HUES64 (cell line): ENCODE results near the gene S100A2.

ENCODE experiments used
- H3K27ac ChIP-seq: 2 replicates; pipeline ENCODE4 v1.7.0; 2013; ENCODE audit warnings: low read depth, low read length, inconsistent platforms
- H3K27me3 ChIP-seq: 2 replicates; pipeline ENCODE4 v1.6.1; 2013; ENCODE audit warnings: mild to moderate bottlenecking, low read length; ENCODE audit not compliant: insufficient read depth
- H3K36me3 ChIP-seq: 2 replicates; pipeline ENCODE4 v1.6.1; 2013; ENCODE audit warnings: mild to moderate bottlenecking, low read length; ENCODE audit not compliant: insufficient read depth
- H3K4me1 ChIP-seq: 2 replicates; pipeline ENCODE4 v1.6.1; 2013; ENCODE audit warnings: mild to moderate bottlenecking, low read length, moderate library complexity; ENCODE audit not compliant: insufficient read depth
- H3K4me3 ChIP-seq: 2 replicates; pipeline ENCODE4 v1.5.1; 2013; ENCODE audit warnings: mild to moderate bottlenecking, low read length, moderate library complexity
- H3K9ac ChIP-seq: 2 replicates; pipeline ENCODE4 v1.6.1; 2013; ENCODE audit warnings: mild to moderate bottlenecking, low read depth, low read length
- H3K9me3 ChIP-seq: 2 replicates; pipeline ENCODE4 v1.6.1; 2013; ENCODE audit warnings: low read depth, low read length; ENCODE audit not compliant: insufficient read depth
- WGBS: fragments of 150-250, 120-280 bp; methylation state at CpG from one replicate; pipeline ENCODE4 v1.1.7; 2013; ENCODE audit warnings: missing lambda C conversion rate; 5-methylcytosine and 5-hydroxymethylcytosine counted together

S100A2 gene

GRCh38 chr1:153535242-153536011 lies 30.2 kb downstream of the S100A2 start, which contains the start of gene S100A6:
Gene S100A6, minus strand, starts transcription at chr1:153535991. Its CDS starts 652 bp downstream, at chr1:153535339.
- 70% methylated on average over 18 of the region's 18 CpGs for WGBS
- H3K4me3 ChIP-seq = peak within 1 kb of the TSS; percentile 45
- peaks cover 6% of the 10 kb centered on the region; the same call in 1 of the 2 replicates for H3K27me3 ChIP-seq
- H3K4me1 ChIP-seq = peaks cover 35% of the 10 kb centered on the region
- H3K9ac ChIP-seq = no peak within 1 kb of the TSS; the same call in 1 of the 2 replicates
- no peaks in the 10 kb centered on the region for H3K36me3 ChIP-seq
- no peaks in the 10 kb centered on the region for H3K9me3 ChIP-seq
- H3K27ac ChIP-seq = no peak within 1 kb of the TSS

- H3K4me3 ChIP-seq = peak overlapping the region; percentile 25; the same call in 1 of the 2 replicates
- no peaks in the 10 kb centered on the region for H3K36me3 ChIP-seq
- H3K4me1 ChIP-seq = peaks cover 35% of the 10 kb centered on the region
- 92% methylated on average over 3 of the region's 3 CpGs for WGBS
- H3K9me3 ChIP-seq = no peaks in the 10 kb centered on the region
- no peak overlapping the region for H3K9ac ChIP-seq
- H3K27me3 ChIP-seq = peaks cover 6% of the 10 kb centered on the region; the same call in 1 of the 2 replicates
- no peak overlapping the region for H3K27ac ChIP-seq
Measured at GRCh38 chr1:153534925-153535241, 30.8 kb downstream of the S100A2 start.

GRCh38 chr1:153534226-153534924 lies 31.3 kb downstream of the S100A2 start:
- no peaks in the 10 kb centered on the region for H3K9me3 ChIP-seq
- WGBS = 90% methylated on average over 7 of the region's 7 CpGs
- no peak overlapping the region for H3K27ac ChIP-seq
- H3K4me3 ChIP-seq = no peak overlapping the region
- H3K27me3 ChIP-seq = peaks cover 6% of the 10 kb centered on the region; the same call in 1 of the 2 replicates
- no peaks in the 10 kb centered on the region for H3K36me3 ChIP-seq
- H3K9ac ChIP-seq = no peak overlapping the region
- peaks cover 35% of the 10 kb centered on the region for H3K4me1 ChIP-seq

- peaks cover 6% of the 10 kb centered on the region; the same call in 1 of the 2 replicates for H3K27me3 ChIP-seq
- peaks cover 35% of the 10 kb centered on the region for H3K4me1 ChIP-seq
- peak overlapping the region; percentile 47 for H3K4me3 ChIP-seq
- H3K36me3 ChIP-seq = no peaks in the 10 kb centered on the region
- no peak overlapping the region for H3K9ac ChIP-seq
- H3K9me3 ChIP-seq = no peaks in the 10 kb centered on the region
- H3K27ac ChIP-seq = no peak overlapping the region
- WGBS = 78% methylated on average over 13 of the region's 13 CpGs
Measured at GRCh38 chr1:153533689-153534201, 31.9 kb downstream of the S100A2 start.

GRCh38 chr1:153532769-153533599 lies 32.7 kb downstream of the S100A2 start:
- no peak overlapping the region for H3K27ac ChIP-seq

GRCh38 chr1:153532181-153532580 lies 33.5 kb downstream of the S100A2 start:
- no peaks in the 10 kb centered on the region for H3K36me3 ChIP-seq
- peaks cover 36% of the 10 kb centered on the region for H3K4me1 ChIP-seq
- H3K27me3 ChIP-seq = peaks cover 6% of the 10 kb centered on the region; the same call in 1 of the 2 replicates
- no peak overlapping the region for H3K27ac ChIP-seq
- no peak overlapping the region for H3K9ac ChIP-seq
- 88% methylated on average over 2 of the region's 2 CpGs for WGBS
- H3K4me3 ChIP-seq = no peak overlapping the region
- no peaks in the 10 kb centered on the region for H3K9me3 ChIP-seq

More at GRCh38 chr1:153532769-153533599, 32.7 kb downstream of the S100A2 start:
- peaks cover 29% of the 10 kb centered on the region for H3K4me1 ChIP-seq
- H3K9me3 ChIP-seq = no peaks in the 10 kb centered on the region
- 11% methylated on average over 34 of the region's 34 CpGs for WGBS
- H3K9ac ChIP-seq = no peak overlapping the region
- peaks cover 6% of the 10 kb centered on the region; the same call in 1 of the 2 replicates for H3K27me3 ChIP-seq
- peak overlapping the region; percentile 47 for H3K4me3 ChIP-seq
- H3K36me3 ChIP-seq = no peaks in the 10 kb centered on the region

GRCh38 chr1:153531638-153532037 lies 34.0 kb downstream of the S100A2 start:
- peaks cover 6% of the 10 kb centered on the region; the same call in 1 of the 2 replicates for H3K27me3 ChIP-seq
- no peaks in the 10 kb centered on the region for H3K36me3 ChIP-seq
- H3K27ac ChIP-seq = no peak overlapping the region
- H3K9me3 ChIP-seq = no peaks in the 10 kb centered on the region
- peaks cover 41% of the 10 kb centered on the region for H3K4me1 ChIP-seq
- H3K4me3 ChIP-seq = no peak overlapping the region
- no peak overlapping the region for H3K9ac ChIP-seq
- WGBS = 84% methylated on average over 3 of the region's 3 CpGs

GRCh38 chr1:153527683-153528040 lies 38.0 kb downstream of the S100A2 start:
- Histone ChIP-seq H3K4me3 (no peak overlapping the region), H3K27ac (no peak overlapping the region), H3K9me3 (no peaks in the 10 kb centered on the region), H3K36me3 (no peaks in the 10 kb centered on the region), H3K27me3 (no peaks in the 10 kb centered on the region), H3K9ac (no peak overlapping the region), H3K4me1 (peaks cover 30% of the 10 kb centered on the region)
- 85% methylated on average over 5 of the region's 5 CpGs for WGBS

- H3K4me1 ChIP-seq = peaks cover 25% of the 10 kb centered on the region
- WGBS = 70% methylated on average over 8 of the region's 8 CpGs
- H3K9me3 ChIP-seq = no peaks in the 10 kb centered on the region
- H3K27ac ChIP-seq = no peak overlapping the region
- no peak overlapping the region for H3K4me3 ChIP-seq
- H3K27me3 ChIP-seq = no peaks in the 10 kb centered on the region
- H3K9ac ChIP-seq = no peak overlapping the region
- H3K36me3 ChIP-seq = no peaks in the 10 kb centered on the region
Measured at GRCh38 chr1:153527023-153527682, 38.5 kb downstream of the S100A2 start.

GRCh38 chr1:153526132-153526543 lies 39.5 kb downstream of the S100A2 start:
- no peak overlapping the region for H3K9ac ChIP-seq
- H3K36me3 ChIP-seq = no peaks in the 10 kb centered on the region
- no peaks in the 10 kb centered on the region for H3K27me3 ChIP-seq
- H3K27ac ChIP-seq = no peak overlapping the region
- H3K4me3 ChIP-seq = no peak overlapping the region
- 85% methylated on average over 8 of the region's 8 CpGs for WGBS
- H3K9me3 ChIP-seq = no peaks in the 10 kb centered on the region
- peaks cover 22% of the 10 kb centered on the region for H3K4me1 ChIP-seq
